Measurements from ENCODE around the gene MYL6B.

DNA sequence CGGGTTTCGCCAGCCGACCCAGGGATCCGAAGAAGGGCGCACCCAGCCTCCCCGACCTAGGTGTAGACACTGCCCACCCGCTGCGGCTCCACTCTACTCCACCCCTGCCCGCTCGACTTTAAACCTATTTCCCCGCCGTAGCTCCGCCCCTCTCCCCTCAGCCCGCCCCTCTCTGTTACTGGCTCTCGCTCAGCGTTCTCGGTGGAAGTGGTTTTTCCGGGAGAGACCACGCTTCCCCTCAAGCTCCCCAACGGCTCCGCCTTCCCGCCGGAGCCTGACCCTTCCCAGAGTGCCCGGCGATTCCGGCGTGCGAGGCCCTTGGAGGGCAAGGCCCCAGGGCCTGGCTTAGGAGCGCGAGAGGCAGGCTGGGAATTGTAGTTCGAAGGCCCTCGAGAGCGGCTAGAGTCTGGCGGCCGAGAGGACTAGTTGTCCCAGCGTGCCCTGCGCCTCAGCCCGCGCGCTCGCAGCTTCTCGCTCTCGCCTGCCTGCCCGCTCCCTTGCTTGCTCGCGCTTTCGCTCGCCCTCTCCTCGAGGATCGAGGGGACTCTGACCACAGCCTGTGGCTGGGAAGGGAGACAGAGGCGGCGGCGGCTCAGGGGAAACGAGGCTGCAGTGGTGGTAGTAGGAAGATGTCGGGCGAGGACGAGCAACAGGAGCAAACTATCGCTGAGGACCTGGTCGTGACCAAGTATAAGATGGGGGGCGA is 48.1 kb upstream of the MYL6B start, which contains the start of gene PA2G4:
- TF ChIP-seq POLR2A (IDR thresholded peaks at IDR 0.05) = peak in 2 of 4 donors; percentile 78 to 85
- TF ChIP-seq, protein P1, sequence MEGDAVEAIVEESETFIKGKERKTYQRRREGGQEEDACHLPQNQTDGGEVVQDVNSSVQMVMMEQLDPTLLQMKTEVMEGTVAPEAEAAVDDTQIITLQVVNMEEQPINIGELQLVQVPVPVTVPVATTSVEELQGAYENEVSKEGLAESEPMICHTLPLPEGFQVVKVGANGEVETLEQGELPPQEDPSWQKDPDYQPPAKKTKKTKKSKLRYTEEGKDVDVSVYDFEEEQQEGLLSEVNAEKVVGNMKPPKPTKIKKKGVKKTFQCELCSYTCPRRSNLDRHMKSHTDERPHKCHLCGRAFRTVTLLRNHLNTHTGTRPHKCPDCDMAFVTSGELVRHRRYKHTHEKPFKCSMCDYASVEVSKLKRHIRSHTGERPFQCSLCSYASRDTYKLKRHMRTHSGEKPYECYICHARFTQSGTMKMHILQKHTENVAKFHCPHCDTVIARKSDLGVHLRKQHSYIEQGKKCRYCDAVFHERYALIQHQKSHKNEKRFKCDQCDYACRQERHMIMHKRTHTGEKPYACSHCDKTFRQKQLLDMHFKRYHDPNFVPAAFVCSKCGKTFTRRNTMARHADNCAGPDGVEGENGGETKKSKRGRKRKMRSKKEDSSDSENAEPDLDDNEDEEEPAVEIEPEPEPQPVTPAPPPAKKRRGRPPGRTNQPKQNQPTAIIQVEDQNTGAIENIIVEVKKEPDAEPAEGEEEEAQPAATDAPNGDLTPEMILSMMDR (IDR thresholded peaks at IDR 0.05) = peak in 1 of 7 experiments; percentile 7
